ENCODE data around the gene CPPED1.
"Not testable (repeated sequence)": the region's sequence is repeated elsewhere in the genome, so short reads cannot be mapped to it uniquely, and the experiment has no call there.

CPPED1 gene, protein sequence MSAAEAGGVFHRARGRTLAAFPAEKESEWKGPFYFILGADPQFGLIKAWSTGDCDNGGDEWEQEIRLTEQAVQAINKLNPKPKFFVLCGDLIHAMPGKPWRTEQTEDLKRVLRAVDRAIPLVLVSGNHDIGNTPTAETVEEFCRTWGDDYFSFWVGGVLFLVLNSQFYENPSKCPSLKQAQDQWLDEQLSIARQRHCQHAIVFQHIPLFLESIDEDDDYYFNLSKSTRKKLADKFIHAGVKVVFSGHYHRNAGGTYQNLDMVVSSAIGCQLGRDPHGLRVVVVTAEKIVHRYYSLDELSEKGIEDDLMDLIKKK

DNA sequence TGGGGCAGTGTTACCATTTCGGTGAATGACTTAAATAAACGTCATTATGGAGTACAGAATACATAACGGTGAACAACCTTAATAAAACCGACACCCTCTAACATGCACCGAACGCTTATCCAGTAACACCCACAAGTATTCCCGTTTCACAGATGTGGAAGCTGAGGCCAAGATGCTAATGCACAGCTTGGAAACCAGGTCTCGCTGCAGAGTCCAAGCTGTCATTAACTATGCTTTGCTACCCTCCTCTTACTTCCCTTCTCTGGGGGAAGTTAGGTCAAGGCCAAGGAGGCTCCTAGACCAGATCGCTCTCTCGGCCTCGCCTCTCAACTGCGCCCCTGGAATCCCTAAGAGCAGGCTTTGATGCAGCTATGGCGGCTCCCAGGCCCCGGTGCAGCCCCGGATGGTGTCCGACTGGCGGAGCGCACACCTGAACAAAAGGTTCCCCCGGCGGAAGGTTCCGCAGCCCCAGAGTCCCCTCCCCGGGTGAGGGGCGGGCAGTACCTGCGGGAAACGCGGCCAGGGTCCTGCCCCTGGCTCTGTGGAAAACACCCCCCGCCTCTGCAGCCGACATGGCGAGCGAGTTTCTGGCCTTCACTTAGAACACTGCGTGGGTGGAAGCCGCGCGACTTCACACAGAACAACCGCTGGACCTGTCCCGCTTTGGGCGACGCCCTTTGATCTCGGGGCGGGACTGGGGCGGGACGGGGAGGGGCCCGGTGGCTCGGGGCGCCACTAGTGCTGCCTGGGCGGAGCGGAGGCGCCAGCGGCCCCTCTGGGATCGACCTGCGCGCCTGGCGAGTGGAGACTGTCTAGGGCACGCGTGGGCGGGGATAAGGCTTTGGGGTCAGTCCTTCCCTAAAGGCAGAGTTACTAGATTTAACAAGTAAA lies at the start of gene CPPED1:
TSS of gene CPPED1 (minus strand) at position 685 of the 891 bp plus-strand sequence. CDS start at position 574, 111 bp downstream.
- peak; percentile 93 for DNase-seq

DNA sequence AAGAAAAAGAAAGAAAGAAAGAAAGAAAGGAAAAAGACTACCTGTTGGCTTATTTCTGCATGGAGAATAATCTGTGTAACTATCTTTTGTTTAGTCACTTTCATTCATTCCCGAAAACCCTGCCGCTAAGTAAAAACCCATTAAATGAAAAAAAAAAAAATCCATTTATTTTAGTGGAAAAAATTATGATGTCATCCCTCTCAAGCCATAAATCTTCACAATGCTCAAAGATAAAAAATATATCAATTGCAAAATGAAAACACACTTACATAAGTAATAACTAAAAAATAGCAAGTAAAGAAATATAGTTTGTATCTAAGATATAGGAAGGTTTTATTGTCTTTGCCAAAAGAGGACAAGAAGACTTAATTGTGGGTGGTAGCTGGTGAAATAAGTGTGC lies 46.5 kb upstream of the CPPED1 start:
- DNase-seq = no peak

DNA sequence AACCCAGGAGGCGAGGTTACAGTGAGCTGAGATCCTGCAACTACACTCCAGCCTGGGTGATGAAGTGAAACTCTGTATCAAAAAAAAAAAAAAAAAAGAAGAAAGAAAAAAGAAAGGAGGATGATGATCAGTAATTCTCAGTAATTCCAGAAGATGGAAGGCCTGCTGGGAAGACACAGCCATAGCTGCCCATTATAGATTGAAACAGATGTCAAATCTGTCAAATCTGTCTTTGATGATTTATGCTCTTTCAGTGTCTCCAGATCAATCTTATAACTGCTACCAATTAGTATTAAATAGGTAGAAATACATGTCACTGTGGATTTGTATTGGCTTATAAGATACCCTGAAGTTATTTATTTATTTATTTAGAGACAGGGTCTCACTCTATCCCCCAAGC lies 42.9 kb upstream of the CPPED1 start:
- DNase-seq = no peak

DNA sequence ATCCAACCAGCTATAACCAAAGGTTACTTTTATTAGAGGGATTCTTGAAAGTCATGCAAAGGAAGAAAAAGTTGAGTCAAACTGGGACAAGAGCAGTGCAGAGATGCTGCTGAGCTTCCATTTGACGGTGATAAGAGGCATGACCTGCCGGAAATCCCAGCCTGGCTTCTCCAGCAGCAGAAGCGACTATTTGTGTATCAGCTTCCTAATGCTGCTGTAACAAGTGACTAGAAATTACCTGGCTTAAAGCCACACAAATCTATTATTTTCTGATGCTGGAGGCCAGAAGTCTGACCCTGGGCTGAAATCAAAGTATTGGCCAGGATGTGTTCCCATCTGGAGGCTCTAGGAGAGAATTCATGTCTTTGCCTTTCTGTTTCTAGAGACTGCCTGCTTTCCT lies 41.6 kb upstream of the CPPED1 start:
- DNase-seq = no peak

DNA sequence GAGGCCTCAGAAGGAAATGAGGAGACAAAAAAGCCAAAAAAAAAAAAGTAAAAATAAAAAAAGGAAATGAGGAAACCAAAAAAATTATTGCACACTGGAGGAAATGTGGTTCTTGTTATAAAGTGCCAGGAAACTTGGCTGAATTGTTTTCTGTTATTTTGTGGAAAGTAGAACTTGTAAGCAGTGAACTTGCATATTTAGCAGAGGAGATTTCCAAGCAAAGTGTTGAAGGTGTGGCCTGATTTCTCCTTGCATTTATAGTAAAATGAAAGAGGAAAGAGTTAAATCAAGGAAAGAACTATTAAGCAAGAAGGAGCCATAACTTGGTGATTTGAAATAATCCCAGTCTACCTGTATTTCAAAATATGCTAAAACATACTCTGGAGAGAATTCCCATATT lies 34.1 kb upstream of the CPPED1 start:
- DNase-seq = no peak

DNA sequence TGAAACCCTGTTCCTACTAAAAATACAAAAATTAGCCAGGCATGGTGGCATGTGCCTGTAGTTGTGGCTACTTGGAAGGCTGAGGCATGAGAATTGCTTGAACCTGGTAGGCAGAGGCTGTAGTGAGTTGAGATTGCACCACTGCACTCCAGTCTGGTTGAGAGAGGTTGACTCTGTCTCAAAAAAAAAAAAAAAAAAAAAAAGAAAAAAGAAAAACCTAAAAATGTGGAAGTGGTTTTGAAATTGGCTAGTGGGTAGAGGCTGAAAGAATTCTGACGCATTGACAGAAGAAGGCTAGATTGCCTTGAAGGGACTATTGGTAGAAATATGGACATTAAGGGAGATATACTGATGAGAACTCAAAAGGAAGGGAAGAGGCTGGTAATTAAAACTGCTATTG lies 33.6 kb upstream of the CPPED1 start:
- no peak for DNase-seq

DNA sequence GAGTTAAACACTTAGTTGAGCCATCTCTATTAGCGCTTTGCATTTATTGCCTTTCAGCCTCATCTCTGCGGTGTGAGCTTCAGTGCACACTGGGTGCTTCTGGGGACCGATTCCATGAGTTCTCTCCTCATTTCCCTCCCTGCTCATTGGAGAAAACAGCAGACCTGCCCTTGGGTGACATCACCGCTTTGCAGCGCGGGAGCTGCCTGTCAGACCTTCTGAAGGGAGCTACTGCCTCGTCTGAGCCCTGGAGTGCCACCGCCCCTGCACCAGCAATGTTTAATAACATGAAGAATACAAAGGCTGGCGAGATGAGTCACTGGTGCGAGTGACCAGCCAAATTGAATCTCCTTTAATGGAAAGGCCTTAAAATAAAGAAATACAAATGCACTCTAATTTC lies 30.2 kb upstream of the CPPED1 start:
- no peak for DNase-seq

DNA sequence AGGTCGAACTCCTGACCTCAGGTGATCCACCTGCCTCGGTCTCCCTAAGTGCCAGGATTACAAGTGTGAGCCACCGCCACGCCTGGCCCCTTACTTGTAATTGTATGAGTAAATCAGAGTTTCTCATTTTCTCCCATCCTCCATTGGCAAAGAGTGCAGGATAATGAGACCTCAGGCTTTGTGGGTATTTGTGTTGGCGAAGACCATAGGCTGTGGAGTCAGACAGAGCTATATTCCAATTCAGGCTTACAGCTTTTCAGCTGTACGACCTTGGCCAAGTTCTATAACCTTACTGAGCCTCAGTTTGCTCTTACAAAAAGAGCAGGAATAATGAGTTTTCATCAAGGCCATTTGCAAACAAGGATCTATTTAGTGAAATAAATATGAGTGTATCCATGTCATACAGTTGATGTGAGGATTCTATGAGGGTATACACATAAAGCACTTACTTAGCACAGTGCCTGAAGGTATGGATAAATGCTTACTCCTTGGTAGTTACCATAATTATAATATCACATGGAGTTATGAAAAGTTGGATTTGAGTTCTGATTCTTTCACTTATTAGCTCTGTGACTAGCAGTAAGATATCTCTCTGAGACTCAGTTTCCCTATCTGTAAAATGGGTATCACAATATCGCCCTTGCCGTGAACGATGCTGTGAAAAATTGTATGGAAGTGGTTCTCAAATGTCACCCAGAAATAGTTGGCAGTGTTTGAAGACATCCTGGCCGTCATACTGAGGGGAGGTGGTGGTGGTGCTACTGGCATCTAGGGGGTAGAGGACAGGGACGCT lies 25.6 kb upstream of the CPPED1 start:
- DNase-seq = no peak

DNA sequence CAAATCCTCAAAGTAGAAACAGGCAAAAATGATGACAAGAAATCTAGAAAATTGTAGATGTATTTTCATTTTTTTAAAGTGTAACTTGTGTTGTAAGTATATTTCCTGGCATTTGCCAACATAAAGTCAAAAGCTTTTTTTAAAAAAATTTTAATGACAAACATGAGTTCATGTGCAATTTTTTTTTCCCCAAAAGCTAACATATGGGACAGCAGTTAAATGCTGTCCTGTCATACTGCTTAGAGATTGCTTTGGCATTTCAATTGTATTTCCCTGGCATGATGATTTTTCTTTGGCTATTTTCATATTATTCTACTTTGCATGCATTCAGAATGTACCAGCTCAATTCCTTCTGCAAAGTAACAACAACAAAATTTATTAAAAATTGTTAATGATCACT lies 24.5 kb upstream of the CPPED1 start:
- no peak for DNase-seq

DNA sequence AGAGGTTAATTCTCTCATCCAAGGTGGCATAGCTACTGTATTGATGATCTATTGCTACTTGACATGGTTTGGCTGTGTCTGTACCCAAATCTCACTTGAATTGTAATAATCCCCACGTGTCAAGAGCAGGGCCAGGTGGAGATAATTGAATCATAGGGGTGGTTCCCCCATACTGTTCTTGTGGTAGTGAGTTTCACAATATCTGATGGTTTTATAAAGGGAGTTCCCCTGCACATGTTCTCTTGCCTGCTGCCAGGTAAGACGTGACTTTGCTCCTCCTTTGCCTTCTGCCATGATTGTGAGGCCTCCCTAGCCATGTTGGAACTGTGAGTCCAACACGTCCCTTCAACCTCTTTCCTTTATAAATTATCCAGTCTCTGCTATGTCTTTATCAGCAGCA lies 22.9 kb upstream of the CPPED1 start:
- no peak for DNase-seq

DNA sequence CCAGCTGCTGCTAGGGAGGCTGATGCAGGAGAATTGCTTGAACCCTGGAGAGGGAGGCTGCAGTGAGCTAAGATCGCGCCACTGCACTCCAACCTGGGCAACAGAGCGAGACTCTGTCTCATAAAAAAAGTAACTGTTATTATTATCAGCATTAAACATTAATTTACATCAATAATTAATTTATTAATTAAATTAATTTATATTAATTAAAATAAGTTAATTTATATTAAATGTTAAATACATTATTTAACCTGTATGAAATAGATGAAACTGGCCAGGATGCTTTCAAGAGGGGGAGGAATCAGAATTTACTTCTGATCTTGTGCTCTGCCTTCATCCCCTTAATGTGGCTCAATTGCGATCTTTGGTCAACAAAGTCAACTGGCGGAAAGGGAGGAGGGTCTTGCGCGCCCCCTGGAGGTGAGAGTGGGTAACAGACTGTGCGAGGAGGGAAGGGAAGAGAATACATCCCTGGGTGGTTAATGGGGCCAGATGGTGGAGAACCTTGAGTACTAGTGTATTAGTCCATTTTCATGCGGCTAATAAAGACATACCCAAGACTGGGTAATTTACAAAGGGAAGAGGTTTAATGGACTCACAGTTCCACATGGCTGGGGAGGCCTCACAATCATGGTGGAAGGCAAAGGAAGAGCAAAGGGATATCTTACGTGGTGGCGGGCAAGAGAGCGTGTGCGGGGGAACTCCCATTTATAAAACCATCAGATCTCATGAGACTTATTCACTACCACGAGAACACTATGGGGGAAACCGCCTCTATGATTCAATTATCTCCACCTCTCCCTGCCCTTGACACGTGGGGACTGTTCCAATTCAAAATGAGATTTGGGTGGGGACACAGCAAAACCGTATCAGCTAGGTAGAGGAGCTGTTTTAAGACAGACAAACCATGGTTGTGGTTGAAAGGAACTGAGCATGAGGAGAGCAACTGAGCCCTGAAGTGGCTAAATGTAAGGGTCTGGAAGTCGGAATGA lies 15.7 kb upstream of the CPPED1 start:
- peak; percentile 75 for DNase-seq

DNA sequence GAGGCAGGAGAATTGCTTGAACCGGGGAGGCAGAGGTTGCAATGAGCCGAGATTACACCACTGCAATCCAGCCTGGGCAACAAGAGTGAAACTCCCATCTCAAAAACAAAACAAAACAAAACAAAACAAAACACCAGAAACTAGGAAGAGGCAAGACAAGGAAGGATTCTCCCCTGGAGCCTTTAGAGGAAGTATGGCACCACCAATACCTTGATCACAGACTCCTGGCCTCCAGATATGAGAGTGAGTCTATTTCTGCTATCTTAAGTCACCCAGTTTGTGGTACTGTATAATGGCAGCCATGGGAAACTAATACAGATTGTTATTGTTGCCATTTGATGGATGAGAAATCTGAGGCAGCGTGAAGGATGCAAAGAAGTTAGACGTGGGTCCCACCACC lies 14.6 kb upstream of the CPPED1 start:
- DNase-seq = no peak

DNA sequence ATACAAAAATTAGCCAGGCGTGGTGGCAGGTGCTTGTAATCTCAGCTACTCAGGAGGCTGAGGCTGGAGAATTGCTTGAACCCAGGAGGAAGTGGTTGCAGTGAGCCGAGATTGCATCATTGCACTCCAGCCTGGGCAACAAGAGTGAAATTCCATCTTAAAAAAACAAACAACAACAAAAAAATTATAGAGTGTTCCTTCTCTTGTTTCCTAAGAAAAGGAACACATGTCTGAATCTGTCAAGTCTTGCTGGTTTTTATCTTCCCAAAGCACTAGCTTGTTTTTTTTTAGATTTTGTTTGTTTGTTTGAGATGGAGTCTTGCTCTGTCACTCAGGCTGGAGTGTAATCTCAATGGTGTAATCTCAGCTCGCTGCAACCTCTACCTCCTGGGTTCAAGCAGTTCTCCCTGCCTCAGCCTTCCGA lies 13.1 kb upstream of the CPPED1 start:
- DNase-seq = not testable (repeated sequence)

DNA sequence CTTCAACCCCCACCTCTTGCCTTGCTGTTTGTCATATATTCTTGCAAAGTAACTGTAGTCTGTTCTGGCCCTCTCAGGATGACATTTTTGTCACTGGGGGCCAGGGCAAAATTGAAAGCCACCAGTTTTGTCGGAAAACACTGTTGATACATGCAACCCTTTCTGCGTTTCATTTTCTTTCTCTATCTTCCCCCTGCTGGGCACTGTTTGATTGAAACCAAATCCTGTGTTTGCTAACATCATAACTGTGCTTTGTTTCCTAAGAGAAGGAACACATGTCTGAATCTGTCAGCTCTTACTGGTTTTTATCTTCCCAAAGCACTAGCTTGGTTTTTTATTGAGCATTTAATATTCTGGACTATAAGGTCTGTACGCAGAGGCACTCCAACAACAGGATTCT lies 11.7 kb upstream of the CPPED1 start:
- no peak for DNase-seq

DNA sequence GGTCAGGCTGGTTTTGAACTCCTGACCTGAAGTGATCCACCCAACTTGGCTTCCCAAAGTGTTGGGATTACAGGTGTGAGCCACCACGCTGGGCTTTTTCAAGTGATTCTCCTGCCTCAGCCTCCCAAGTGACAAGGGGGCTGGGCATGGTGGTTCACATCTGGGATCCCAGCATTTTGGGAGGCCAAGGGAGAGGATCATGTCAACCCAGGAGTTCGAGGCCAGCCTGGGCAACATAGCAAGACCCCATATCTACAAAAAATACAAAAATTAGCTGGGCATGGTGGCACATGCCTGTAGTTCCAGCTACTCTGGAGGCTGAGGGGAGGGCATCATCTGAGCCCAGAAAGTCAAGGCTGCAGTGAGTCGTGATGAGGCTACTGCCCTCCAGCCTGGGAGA lies 10.0 kb upstream of the CPPED1 start:
- not testable (repeated sequence) for DNase-seq

DNA sequence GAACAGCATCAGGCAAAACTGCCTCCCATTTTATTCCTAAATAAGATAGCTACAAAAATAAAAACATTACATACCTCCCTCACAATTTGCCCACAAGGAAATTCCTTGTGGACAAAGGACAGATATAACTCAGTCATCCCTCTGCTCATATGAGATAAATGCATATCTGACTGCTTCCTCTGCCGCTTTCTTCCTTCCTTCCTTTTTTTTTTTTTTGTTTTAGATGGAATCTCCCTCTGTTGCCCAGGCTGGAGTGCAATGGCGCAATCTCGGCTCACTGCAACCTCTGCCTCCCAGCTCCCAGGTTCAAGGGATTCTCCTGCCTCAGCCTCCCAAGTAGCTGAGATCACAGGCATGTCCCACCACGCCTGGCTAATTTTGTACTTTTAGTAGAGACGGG lies 9.6 kb upstream of the CPPED1 start:
- not testable (repeated sequence) for DNase-seq

DNA sequence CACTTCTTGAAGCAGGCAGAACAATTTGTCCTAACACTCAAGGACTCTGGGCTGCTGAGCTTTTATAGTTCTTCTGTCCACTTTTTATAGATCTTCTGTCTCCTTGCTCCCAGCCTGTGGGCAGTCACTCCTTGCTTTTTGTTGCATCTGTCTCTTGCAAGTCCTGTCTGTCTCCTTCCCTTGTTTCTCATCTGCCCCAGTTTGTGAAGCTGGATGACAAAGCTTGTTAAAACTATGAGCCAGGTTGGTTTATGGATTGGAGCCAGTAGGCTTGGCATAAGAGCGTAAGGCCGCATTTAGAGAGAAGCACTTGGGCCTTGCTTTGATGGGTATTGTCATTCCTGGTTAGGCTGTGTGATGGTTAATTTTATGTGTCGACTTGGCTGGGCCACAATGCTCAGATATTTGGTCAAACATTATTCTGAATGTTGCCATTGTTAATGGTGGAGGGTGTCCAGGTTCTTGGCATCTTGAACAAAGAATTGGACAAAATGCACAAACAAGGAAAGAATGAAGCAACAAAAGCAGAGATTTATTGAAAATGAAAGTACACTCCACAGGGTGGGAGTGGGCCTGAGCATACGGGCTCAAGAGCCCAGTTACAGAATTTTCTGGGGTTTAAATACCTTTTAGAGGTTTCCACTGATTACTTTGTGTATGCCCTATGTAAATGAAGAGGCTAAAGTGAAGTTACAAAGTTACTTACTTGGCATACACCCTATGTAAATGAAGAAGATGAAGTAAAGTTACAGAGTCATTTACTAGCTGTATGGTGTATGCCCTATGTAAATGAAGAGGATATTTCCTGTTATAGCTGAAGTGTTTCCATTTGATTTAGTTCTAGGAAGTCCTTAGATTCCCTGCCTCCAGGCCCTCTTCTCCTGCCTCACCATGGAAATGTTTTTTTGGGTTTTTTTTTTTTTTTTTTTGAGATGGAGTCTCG lies 8.0 kb upstream of the CPPED1 start:
- no peak for DNase-seq

DNA sequence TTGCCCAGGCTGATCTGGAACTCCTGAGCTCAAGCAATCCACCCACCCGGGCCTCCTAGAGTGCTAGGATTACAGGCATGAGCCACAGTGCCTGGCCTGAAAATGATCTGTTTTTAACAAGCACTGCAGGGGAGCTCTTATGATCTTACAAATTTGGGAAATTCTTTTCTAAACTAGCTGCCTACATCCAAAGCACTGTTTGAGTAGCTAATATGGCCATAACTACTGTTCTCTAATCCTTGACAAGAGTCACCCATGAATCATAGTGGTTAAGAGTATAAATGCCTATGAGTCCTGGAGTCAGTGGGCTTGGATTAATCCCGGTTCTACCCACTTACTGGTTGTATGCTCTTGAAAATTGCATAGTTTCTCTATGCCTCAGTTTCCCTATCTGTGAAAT lies 1.4 kb upstream of the CPPED1 start:
- no peak for DNase-seq

DNA sequence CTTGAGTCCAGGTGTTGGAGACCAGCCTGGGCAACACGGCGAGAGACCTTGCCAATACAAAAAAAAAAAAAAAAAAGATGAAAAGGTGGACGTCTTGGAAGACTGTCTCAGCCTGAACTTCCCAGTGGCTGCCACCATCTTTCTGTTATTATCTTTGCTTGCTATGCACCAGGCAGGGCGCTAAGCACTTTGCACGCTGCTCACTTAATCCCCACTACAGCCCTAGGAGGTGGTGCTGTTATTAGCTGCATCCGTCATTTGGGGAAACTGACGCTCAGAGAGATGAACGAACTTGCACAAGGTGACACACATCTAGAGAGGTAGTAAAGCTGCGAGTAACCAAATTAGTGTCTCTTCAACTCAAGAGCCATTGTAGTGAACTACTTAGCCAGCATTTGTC lies 708 bp upstream of the CPPED1 start:
- DNase-seq = no peak

DNA sequence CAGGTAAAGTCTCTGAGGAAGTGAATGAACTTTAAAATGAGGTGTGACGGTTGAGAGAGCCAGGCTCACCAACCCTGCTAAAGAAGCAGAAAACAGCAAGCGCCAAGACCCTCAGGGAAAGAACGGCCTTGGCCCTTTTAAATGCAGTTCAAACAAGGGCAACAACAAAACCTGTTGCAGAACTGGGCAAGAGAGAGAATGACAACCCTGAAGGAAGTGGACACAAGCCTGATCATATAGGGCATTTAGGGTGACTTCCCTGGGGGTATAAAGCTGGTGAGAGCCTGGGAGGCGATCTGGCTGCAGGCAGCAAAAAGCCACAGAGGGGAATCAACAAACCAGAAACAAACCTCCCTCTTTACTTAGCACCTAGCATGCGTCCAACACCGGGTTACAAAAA lies 1.0 kb downstream of the CPPED1 start:
- no peak for DNase-seq

DNA sequence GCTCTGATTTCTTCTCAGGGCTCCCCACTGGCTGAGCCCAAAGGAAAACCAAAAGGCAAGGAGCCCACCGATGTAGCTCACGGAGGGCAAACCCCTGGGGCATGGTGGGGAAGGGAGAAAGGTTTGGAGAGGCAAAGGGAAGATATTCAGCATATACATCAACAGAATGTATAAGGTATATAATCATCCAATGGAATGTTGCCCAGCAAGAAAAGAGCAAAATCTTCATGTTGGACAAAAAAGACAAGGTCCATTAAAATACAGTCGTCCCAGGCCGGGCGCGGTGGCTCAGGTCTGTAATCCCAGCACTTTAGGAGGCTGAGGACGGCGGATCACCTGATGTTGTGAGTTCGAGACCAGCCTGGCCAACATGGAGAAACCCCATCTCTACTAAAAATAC lies 1.6 kb downstream of the CPPED1 start:
- DNase-seq = no peak
